Measurements from ENCODE around the gene OXCT2.

The OXCT2 gene

GRCh38 chr1:39762550-39763540, 8.3 kb downstream of the OXCT2 start:
- DNase-seq (ENCODE audit: low spot score): no peak

GRCh38 chr1:39761557-39762260, 9.4 kb downstream of the OXCT2 start:
- DNase-seq (ENCODE audit: low spot score): no peak

GRCh38 chr1:39761016-39761415, 10.1 kb downstream of the OXCT2 start:
- no peak for DNase-seq (ENCODE audit: low spot score)

GRCh38 chr1:39760074-39761008, 10.8 kb downstream of the OXCT2 start:
- no peak for DNase-seq (ENCODE audit: low spot score)

- DNase-seq (ENCODE audit: low spot score): no peak
These were observed 11.8 kb downstream of the OXCT2 start for GRCh38 chr1:39759436-39759726.

GRCh38 chr1:39758556-39759435, 12.4 kb downstream of the OXCT2 start:
- no peak for DNase-seq (ENCODE audit: low spot score)

- peak; percentile 83 for DNase-seq (ENCODE audit: low spot score)
These were observed 13.6 kb downstream of the OXCT2 start for GRCh38 chr1:39757501-39757900.

- no peak for DNase-seq (ENCODE audit: low spot score)
These were observed 15.0 kb downstream of the OXCT2 start for GRCh38 chr1:39755965-39756659.

GRCh38 chr1:39754906-39755504, 16.1 kb downstream of the OXCT2 start:
- DNase-seq (ENCODE audit: low spot score): no peak

- DNase-seq (ENCODE audit: low spot score): no peak
These were observed 17.1 kb downstream of the OXCT2 start for GRCh38 chr1:39754026-39754570.

- DNase-seq (ENCODE audit: low spot score): no peak
These were observed 17.8 kb downstream of the OXCT2 start for GRCh38 chr1:39753132-39754025.

- DNase-seq (ENCODE audit: low spot score): no peak
These were observed 18.4 kb downstream of the OXCT2 start for GRCh38 chr1:39752703-39753102.

GRCh38 chr1:39751595-39751994, 19.6 kb downstream of the OXCT2 start:
- no peak for DNase-seq (ENCODE audit: low spot score)

GRCh38 chr1:39745016-39745670, 26.0 kb downstream of the OXCT2 start:
- DNase-seq (ENCODE audit: low spot score): no peak

GRCh38 chr1:39738622-39739366, 32.4 kb downstream of the OXCT2 start, which contains the start of gene PPIE:
Gene PPIE (plus strand): TSS chr1:39738882. CDS start chr1:39738901, 19 bp downstream.
- peak; percentile 86 for DNase-seq (ENCODE audit: low spot score)

- no peak for DNase-seq (ENCODE audit: low spot score)
These were observed 33.5 kb downstream of the OXCT2 start for GRCh38 chr1:39737546-39738169.

- no peak for DNase-seq (ENCODE audit: low spot score)
These were observed 35.4 kb downstream of the OXCT2 start for GRCh38 chr1:39735731-39736130.
